Neural progenitor cell (in vitro differentiated cells): ENCODE results near the gene UBAP1L.
"Not testable (repeated sequence)": the region's sequence is repeated elsewhere in the genome, so short reads cannot be mapped to it uniquely, and the experiment has no call there.

Source experiments
- EZH2 ChIP-seq: fragments of 200-600 bp; sonication (generic); IDR thresholded peaks from 2 replicates; pipeline ENCODE4 v1.6.1; 2017; ENCODE audit warnings: antibody characterized with exemption, mild to moderate bottlenecking, moderate library complexity
- EZH2phosphoT487 ChIP-seq: fragments of 200-600 bp; sonication (generic); IDR thresholded peaks from 2 replicates; pipeline ENCODE4 v1.6.1; 2017; ENCODE audit warnings: antibody characterized with exemption
- TF ChIP-seq, protein P1 (sequence below): fragments of 200-600 bp; sonication (generic); IDR thresholded peaks from 2 replicates; pipeline ENCODE4 v1.5.1; 2017; ENCODE audit warnings: antibody characterized with exemption, mild to moderate bottlenecking

DNA sequence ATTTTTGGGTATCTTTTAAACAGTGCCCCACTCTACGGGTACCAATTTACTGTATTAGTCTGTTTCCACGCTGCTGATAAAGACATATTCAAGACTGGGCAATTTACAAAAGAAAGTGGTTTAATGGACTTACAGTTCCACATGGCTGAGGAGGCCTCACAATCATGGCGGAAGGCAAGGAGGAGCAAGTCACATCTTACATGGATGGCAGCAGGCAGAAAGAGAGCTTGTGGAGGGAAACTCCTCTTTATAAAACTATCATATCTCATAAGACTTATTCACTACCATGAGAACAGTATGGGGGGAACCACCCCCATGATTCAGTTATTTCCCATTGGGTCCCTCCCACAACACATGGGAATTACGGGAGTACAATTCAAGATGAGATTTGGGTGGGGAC, 22.9 kb upstream of the UBAP1L start:
- TF ChIP-seq, protein P1, sequence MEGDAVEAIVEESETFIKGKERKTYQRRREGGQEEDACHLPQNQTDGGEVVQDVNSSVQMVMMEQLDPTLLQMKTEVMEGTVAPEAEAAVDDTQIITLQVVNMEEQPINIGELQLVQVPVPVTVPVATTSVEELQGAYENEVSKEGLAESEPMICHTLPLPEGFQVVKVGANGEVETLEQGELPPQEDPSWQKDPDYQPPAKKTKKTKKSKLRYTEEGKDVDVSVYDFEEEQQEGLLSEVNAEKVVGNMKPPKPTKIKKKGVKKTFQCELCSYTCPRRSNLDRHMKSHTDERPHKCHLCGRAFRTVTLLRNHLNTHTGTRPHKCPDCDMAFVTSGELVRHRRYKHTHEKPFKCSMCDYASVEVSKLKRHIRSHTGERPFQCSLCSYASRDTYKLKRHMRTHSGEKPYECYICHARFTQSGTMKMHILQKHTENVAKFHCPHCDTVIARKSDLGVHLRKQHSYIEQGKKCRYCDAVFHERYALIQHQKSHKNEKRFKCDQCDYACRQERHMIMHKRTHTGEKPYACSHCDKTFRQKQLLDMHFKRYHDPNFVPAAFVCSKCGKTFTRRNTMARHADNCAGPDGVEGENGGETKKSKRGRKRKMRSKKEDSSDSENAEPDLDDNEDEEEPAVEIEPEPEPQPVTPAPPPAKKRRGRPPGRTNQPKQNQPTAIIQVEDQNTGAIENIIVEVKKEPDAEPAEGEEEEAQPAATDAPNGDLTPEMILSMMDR = not testable (repeated sequence)
- TF ChIP-seq EZH2phosphoT487, EZH2: not testable (repeated sequence)
